Smooth muscle cell (in vitro differentiated cells): ENCODE results near the gene DNM3. TPM values are rescaled to one million over a fixed set of nuclear protein-coding genes. Genes with fewer than 3 reads are reported as not detected.

Experiments used
- DNase-seq: peaks from one replicate; lab custom pipeline; 2025; ENCODE audit not compliant: unreplicated experiment; lab: John Stamatoyannopoulos, UW
- H2AFZ ChIP-seq: fragments of 200-600 bp; sonication (generic); 2 replicates; pipeline ENCODE4 v1.6.0; 2016; ENCODE audit warnings: antibody characterized with exemption, low read depth, mild to moderate bottlenecking
- H3F3A ChIP-seq: fragments of 200-600 bp; sonication (generic); 2 replicates; pipeline ENCODE4 v1.6.0; 2017; ENCODE audit warnings: antibody characterized with exemption, low read depth
- H3K27ac ChIP-seq: fragments of 200-600 bp; sonication (generic); 2 replicates; pipeline ENCODE4 v1.5.1; 2016; ENCODE audit warnings: low read depth, mild to moderate bottlenecking
- H3K27me3 ChIP-seq: fragments of 200-600 bp; sonication (generic); 2 replicates; pipeline ENCODE4 v1.6.1; 2016; ENCODE audit warnings: low read depth, mild to moderate bottlenecking
- H3K36me3 ChIP-seq: fragments of 200-600 bp; sonication (generic); 2 replicates; pipeline ENCODE4 v1.5.1; 2016; ENCODE audit warnings: low read depth
- H3K4me1 ChIP-seq: fragments of 200-600 bp; sonication (generic); 2 replicates; pipeline ENCODE4 v1.5.1; 2016; ENCODE audit warnings: low read depth
- H3K4me2 ChIP-seq: fragments of 200-600 bp; sonication (generic); 2 replicates; pipeline ENCODE4 v1.6.0; 2016; ENCODE audit warnings: mild to moderate bottlenecking
- H3K4me3 ChIP-seq: fragments of 200-600 bp; sonication (generic); 2 replicates; pipeline ENCODE4 v1.5.1; 2016; ENCODE audit warnings: mild to moderate bottlenecking
- H3K79me2 ChIP-seq: fragments of 200-600 bp; sonication (generic); 2 replicates; pipeline ENCODE4 v1.6.0; 2016; ENCODE audit warnings: low read depth, mild to moderate bottlenecking
- H3K9ac ChIP-seq: fragments of 200-600 bp; sonication (generic); 2 replicates; pipeline ENCODE4 v1.6.0; 2016; ENCODE audit warnings: low read depth
- H3K9me3 ChIP-seq: fragments of 200-600 bp; sonication (generic); replicated peaks from 2 replicates; pipeline ENCODE4 v1.5.1; 2016; ENCODE audit warnings: low read depth
- H4K20me1 ChIP-seq: fragments of 200-600 bp; sonication (generic); 2 replicates; pipeline ENCODE4 v1.6.0; 2016; ENCODE audit warnings: low read depth
- CTCF ChIP-seq: fragments of 200-600 bp; sonication (generic); IDR thresholded peaks from 2 replicates; pipeline ENCODE4 v1.5.1; 2017; ENCODE audit warnings: borderline replicate concordance, mild to moderate bottlenecking, antibody characterized with exemption; ENCODE audit not compliant: insufficient read depth, poor library complexity, severe bottlenecking
- whole genome bisulfite sequencing: methylation state at CpG from one replicate; pipeline ENCODE4 v1.1.7; 2016; ENCODE audit warnings: low lambda C conversion rate; 5-methylcytosine and 5-hydroxymethylcytosine counted together
- polyA plus RNA-seq: library from polyadenylated mRNA; unstranded; fragments of >200 nt; fragmentation: Nextera tagmentation; extraction: Ambion mirVana; gene quantifications from 2 replicates; pipeline ENCODE4 v1.2.1, GENCODE V29; 2016
- total RNA-seq: library from RNA; depleted of rRNA; stranded (reverse); fragments of >200 nt; gene quantifications from 2 replicates; pipeline ENCODE4 v1.2.3, GENCODE V29; 2014

DNM3 gene
- total and polyA plus RNA-seq, 2 experiments from 2014 or later: 1.7 to 3.0 TPM

- Histone ChIP-seq H3F3A (no peaks in the 10 kb centered on the region), H3K4me3 (peak within 1 kb of the TSS; percentile 70), H3K36me3 (no peaks in the 10 kb centered on the region), H3K27ac (no peak within 1 kb of the TSS), H4K20me1 (no peaks in the 10 kb centered on the region), H3K9ac (peak within 1 kb of the TSS; percentile 90), H3K79me2 (peaks cover 29% of the 10 kb centered on the region), H3K9me3 (no peaks in the 10 kb centered on the region), H2AFZ (peak within 1 kb of the TSS; percentile 90), H3K27me3 (no peaks in the 10 kb centered on the region), H3K4me2 (peak within 1 kb of the TSS; percentile 93), H3K4me1 (peaks cover 8% of the 10 kb centered on the region)
- TF ChIP-seq CTCF: peak; percentile 72
- DNase-seq: peak; percentile 52
- WGBS: 6% methylated on average over 43 of the region's 43 CpGs
Observed at GRCh38 chr1:172443666-172444453, 602.6 kb downstream of the DNM3 start, which contains the start of gene PIGC. PIGC (minus strand) TSS chr1:172444069; CDS start chr1:172442622, 1,447 bp downstream.

GRCh38 chr1:172446547-172446946 lies 605.2 kb downstream of the DNM3 start:
- Histone ChIP-seq H3K9ac (no peak overlapping the region), H3K9me3 (no peaks in the 10 kb centered on the region), H3F3A (peaks cover 14% of the 10 kb centered on the region), H2AFZ (no peak overlapping the region), H3K79me2 (peaks cover 21% of the 10 kb centered on the region), H3K4me2 (no peak overlapping the region), H3K36me3 (no peaks in the 10 kb centered on the region), H3K27ac (no peak overlapping the region), H3K4me3 (no peak overlapping the region), H3K4me1 (peaks cover 24% of the 10 kb centered on the region), H4K20me1 (no peaks in the 10 kb centered on the region), H3K27me3 (no peaks in the 10 kb centered on the region)
- 98% methylated on average over 3 of the region's 3 CpGs for WGBS
- TF ChIP-seq CTCF: no peak
- no peak for DNase-seq

GRCh38 chr1:172447641-172448040 lies 606.3 kb downstream of the DNM3 start:
- Histone ChIP-seq H4K20me1 (no peaks in the 10 kb centered on the region), H3K4me2 (no peak overlapping the region), H3K4me1 (peaks cover 31% of the 10 kb centered on the region), H3K27ac (no peak overlapping the region), H3K27me3 (no peaks in the 10 kb centered on the region), H3K9ac (no peak overlapping the region), H3K36me3 (no peaks in the 10 kb centered on the region), H3K4me3 (no peak overlapping the region), H2AFZ (no peak overlapping the region), H3K9me3 (no peaks in the 10 kb centered on the region), H3F3A (peaks cover 21% of the 10 kb centered on the region), H3K79me2 (peaks cover 12% of the 10 kb centered on the region)
- no peak for DNase-seq
- 86% methylated on average over 2 of the region's 2 CpGs for WGBS
- TF ChIP-seq CTCF: no peak
